IPS DF 6.9 (cell line): Measurements from ENCODE around the gene AFF3.

Source experiments
- DNase-seq: peaks from one replicate; pipeline ENCODE4 v3.0.0-alpha.2; 2013; ENCODE audit warnings: low read depth, low spot score
- H3K27ac ChIP-seq: one replicate; pipeline ENCODE4 v1.5.1; 2013; ENCODE audit warnings: low read length, control low read depth
- H3K27me3 ChIP-seq: 2 replicates; pipeline ENCODE4 v1.6.1; 2013; ENCODE audit warnings: mild to moderate bottlenecking, low read length; ENCODE audit not compliant: control insufficient read depth, insufficient read depth
- H3K36me3 ChIP-seq: 2 replicates; pipeline ENCODE4 v1.6.1; 2013; ENCODE audit warnings: low read length; ENCODE audit not compliant: control insufficient read depth, insufficient read depth
- H3K4me1 ChIP-seq: 2 replicates; pipeline ENCODE4 v1.6.1; 2013; ENCODE audit warnings: low read length; ENCODE audit not compliant: control insufficient read depth, insufficient read depth
- H3K4me3 ChIP-seq: 2 replicates; pipeline ENCODE4 v1.5.1; 2013; ENCODE audit warnings: mild to moderate bottlenecking, low read length
- H3K9me3 ChIP-seq: 2 replicates; pipeline ENCODE4 v1.6.1; 2013; ENCODE audit warnings: low read length, inconsistent platforms; ENCODE audit not compliant: control insufficient read depth, insufficient read depth
- WGBS: extraction: QIAGEN DNeasy Blood & Tissue Kit; methylation state at CpG from one replicate; pipeline ENCODE4 v1.1.7; 2013; ENCODE audit warnings: mixed read lengths, missing lambda C conversion rate; ENCODE audit not compliant: insufficient read length, insufficient coverage; 5-methylcytosine and 5-hydroxymethylcytosine counted together

The AFF3 gene

GRCh38 chr2:99975386-99975785 lies 167.0 kb downstream of the AFF3 start:
- Histone ChIP-seq H3K4me1 (peaks cover 2% of the 10 kb centered on the region; the same call in 1 of the 2 replicates), H3K27me3 (no peaks in the 10 kb centered on the region), H3K9me3 (no peaks in the 10 kb centered on the region), H3K27ac (no peak overlapping the region), H3K36me3 (no peaks in the 10 kb centered on the region), H3K4me3 (no peak overlapping the region)
- DNase-seq, result no peak

DNA sequence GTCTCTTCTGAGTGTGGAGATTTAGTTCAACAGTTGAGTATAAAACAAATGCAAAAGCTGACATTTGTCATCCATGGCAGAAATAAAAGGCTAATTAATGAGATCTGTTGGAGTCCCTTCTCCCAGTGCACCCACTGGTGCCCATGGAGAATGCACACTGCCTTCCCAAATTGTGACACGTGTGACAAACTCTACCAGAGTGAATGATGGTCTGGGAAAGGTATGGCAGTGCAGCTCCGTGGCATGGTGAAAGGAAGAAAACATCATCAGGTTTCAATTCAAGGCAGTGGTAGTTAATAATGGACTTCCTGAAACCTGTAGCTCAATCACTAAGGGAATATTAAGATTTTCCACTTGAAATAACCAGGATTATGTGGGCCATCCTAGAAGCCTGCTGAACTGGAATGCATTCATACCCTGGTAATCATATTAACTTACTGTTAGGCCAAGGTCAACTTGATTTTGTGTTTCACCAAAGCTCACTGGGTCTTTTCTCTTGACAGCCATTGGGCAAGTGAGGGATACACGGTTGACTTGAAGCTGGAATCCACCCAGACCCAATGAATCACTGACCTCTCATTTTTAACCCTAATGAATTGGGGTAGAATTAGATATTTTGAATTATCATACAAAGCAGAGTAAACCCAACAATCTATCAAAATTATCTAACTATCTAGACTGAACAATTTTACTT lies 167.6 kb downstream of the AFF3 start:
- Histone ChIP-seq H3K36me3 (no peaks in the 10 kb centered on the region), H3K27ac (no peak overlapping the region), H3K27me3 (no peaks in the 10 kb centered on the region), H3K4me1 (peaks cover 2% of the 10 kb centered on the region; the same call in 1 of the 2 replicates), H3K9me3 (no peaks in the 10 kb centered on the region), H3K4me3 (no peak overlapping the region)
- DNase-seq, result no peak
- WGBS, result no CpG with 5 or more reads among the region's 3 CpGs

- no peak for DNase-seq
- Histone ChIP-seq H3K36me3 (no peaks in the 10 kb centered on the region), H3K27ac (no peak overlapping the region), H3K4me3 (no peak overlapping the region), H3K9me3 (no peaks in the 10 kb centered on the region), H3K27me3 (no peaks in the 10 kb centered on the region), H3K4me1 (peaks cover 2% of the 10 kb centered on the region; the same call in 1 of the 2 replicates)
- no CpG with 5 or more reads among the region's 6 CpGs for WGBS
Measured at GRCh38 chr2:99974275-99974674, 168.1 kb downstream of the AFF3 start.

DNA sequence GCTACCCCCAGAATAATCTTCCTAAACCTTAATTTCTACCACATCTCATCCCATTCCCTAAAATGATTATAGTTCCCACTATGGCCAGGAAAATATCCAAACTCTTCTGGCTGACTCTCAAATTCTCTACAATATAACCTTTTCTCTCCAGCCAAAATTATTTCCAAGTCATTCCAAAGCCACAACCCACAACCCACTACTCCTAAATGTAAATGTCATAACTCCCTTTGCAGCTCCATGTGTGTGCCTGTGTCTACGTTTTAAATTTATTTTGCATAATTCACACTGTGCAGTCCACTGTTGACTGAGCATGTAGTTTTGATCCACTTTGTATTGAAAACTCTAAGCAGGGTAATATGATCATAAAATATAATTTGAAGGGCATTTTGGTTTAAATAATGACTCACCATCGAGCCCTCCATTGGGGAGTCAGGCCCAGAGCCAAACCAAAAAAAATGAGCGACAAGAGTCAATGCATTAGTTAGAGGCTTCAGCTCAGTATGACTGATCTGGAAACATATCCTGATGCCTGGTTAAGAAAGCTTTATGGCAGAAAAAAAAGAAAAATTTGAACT lies 171.0 kb downstream of the AFF3 start:
- DNase-seq, result no peak
- peaks cover 2% of the 10 kb centered on the region; the same call in 1 of the 2 replicates for H3K4me1 ChIP-seq

DNA sequence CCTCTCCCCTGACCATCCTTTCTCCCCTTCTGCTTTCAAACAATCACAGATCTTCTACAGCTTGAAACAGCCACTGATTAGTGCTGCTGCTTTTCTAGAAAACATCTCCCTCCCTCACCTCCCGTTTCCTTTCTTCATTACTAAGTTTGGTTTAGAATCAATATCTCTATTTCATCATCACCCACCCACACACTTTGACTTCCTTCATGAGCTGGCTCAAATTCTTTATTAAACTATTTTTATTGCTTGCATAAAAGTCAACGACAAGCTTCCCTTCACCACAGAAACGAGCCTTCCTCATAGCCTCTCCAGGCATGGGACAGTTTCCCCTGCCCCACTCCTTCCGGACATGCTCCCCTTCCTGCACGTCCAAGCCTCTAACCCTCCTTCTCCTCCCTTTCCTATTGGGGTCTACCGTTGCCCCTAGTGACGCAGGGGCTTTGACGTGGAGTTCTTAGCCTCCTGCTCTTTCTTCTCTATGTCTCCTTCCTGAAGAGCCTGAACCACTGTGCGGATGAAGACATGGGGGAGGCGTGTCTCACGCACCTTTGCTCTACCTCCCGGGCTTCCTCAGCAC lies 172.0 kb downstream of the AFF3 start:
- Histone ChIP-seq H3K9me3 (no peaks in the 10 kb centered on the region), H3K27ac (no peak overlapping the region), H3K4me1 (peaks cover 2% of the 10 kb centered on the region; the same call in 1 of the 2 replicates), H3K4me3 (no peak overlapping the region), H3K27me3 (peaks cover 2% of the 10 kb centered on the region; the same call in 1 of the 2 replicates), H3K36me3 (no peaks in the 10 kb centered on the region)
- DNase-seq, result no peak
- WGBS, result no CpG with 5 or more reads among the region's 12 CpGs

More for the DNA sequence above, 171.0 kb downstream of the AFF3 start:
- H3K9me3 ChIP-seq, result no peaks in the 10 kb centered on the region
- H3K27me3 ChIP-seq, result peaks cover 2% of the 10 kb centered on the region; the same call in 1 of the 2 replicates
- H3K27ac ChIP-seq, result no peak overlapping the region
- no CpG with 5 or more reads among the region's 3 CpGs for WGBS
- H3K4me3 ChIP-seq, result no peak overlapping the region
- H3K36me3 ChIP-seq, result no peaks in the 10 kb centered on the region

DNA sequence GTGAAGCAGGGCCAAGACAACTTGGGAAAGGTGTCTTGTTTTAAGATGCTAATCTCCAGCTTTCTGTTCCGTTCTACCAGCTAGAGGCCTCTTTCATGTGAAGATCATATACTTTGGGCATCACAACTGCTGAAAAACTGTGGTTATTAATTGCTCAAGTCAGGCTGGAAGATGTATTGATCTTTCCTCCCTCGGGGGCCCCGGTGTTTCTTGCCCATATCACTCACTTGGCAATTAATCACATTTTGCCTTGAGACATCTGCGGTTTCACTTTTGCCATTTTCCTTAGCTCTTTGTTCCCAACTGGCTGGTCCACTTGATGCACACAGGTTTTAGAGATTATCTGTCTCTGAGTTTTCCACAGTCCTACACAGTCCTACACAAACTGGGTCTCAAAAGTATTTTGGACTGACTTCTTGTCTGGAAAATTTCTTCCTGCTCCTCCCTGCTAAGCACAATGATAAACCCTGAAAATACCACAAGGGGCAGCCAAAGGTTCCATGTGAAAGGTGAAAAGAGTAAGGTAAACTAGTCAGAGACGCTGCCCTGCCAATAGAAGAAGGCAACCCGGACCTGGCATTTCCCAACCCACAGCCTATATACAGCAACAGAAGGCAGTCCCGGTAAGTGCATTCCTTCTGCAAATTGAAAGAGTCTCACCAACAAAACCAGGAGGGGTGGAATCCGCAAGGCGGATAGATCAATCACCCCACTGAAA lies 181.0 kb downstream of the AFF3 start:
- no peak for DNase-seq
- Histone ChIP-seq H3K27me3 (no peaks in the 10 kb centered on the region), H3K27ac (no peak overlapping the region), H3K4me3 (no peak overlapping the region), H3K36me3 (no peaks in the 10 kb centered on the region), H3K4me1 (peaks cover 5% of the 10 kb centered on the region), H3K9me3 (no peaks in the 10 kb centered on the region)
- no CpG with 5 or more reads among the region's 9 CpGs for WGBS

GRCh38 chr2:99960790-99961189 lies 181.6 kb downstream of the AFF3 start:
- no peak overlapping the region for H3K4me3 ChIP-seq
- no peak overlapping the region for H3K27ac ChIP-seq
- no peaks in the 10 kb centered on the region for H3K9me3 ChIP-seq
- peaks cover 5% of the 10 kb centered on the region for H3K4me1 ChIP-seq
- WGBS, result no CpG with 5 or more reads among the region's 3 CpGs
- DNase-seq, result no peak
- no peaks in the 10 kb centered on the region for H3K36me3 ChIP-seq
- no peaks in the 10 kb centered on the region for H3K27me3 ChIP-seq

DNA sequence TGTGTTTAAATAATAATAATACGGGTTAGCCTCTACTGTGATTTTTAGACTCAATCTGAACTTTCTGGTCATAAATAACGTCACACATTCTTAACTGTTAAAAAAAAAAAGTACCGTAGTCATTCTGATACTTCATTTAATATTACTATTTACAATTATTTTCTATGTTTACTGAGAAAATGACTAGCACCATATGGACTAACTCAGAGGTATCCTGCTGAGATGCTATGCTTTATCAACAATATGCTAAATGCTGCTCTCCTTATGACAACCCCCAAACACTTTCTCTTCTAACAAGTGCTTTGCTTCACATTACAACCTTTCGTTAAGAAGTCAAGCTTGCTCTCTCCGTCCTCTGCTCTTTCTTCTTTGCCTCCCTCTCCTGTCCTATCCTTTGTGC lies 182.1 kb downstream of the AFF3 start:
- DNase-seq, result no peak
- Histone ChIP-seq H3K4me1 (peaks cover 5% of the 10 kb centered on the region), H3K27ac (no peak overlapping the region), H3K9me3 (no peaks in the 10 kb centered on the region), H3K36me3 (no peaks in the 10 kb centered on the region), H3K27me3 (no peaks in the 10 kb centered on the region), H3K4me3 (no peak overlapping the region)
- 100% methylated on average over 2 of the region's 5 CpGs for WGBS

DNA sequence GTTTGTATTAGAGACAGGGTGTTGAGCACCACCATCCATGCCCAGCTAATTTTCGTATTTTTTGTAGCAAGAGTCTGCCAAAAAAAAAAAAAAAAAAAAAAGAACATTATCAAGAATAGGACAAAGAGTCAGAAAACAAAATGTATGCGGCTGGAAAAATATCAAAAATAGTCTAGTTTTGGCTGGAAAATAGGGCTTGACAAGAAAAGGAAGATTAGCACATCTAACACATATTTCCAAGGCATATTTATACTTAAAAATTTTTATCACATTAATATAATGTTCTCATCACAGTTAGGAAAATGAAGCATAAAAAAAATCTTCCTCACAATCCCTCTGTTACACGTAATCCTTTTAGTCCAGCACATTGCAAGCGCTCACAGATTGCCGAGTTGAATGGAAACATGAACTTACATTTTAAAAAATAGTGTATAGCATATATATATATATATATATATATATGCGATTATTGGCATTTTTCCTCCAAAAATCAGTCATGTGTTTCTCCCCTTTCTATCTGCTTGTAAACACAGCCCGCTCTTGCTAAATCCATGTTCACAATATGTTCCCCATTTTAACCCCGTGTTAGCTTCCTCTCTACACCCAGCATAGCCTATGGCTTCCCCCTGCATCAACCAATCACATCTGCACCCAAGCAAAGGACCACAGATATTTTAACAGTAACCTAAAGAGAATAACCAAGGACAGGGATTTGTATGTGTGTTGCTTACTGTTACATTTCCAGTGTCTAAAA lies 183.0 kb downstream of the AFF3 start:
- H3K27me3 ChIP-seq, result no peaks in the 10 kb centered on the region
- no peaks in the 10 kb centered on the region for H3K36me3 ChIP-seq
- H3K4me3 ChIP-seq, result no peak overlapping the region
- no peaks in the 10 kb centered on the region for H3K9me3 ChIP-seq
- no peak for DNase-seq
- peaks cover 5% of the 10 kb centered on the region for H3K4me1 ChIP-seq
- WGBS, result no CpG with 5 or more reads among the region's 8 CpGs
- no peak overlapping the region for H3K27ac ChIP-seq
